GM23338 (cell line): ENCODE results near the gene GNA15. TPM values are rescaled to one million over a fixed set of nuclear protein-coding genes. Genes with fewer than 3 reads are reported as not detected.

Source experiments
- ATAC-seq: fragments of 200-7000 bp; cut with Tn5 transposase; 3 replicates; pipeline ENCODE4 v1.9.1; 2020
- DNase-seq: peaks from one replicate; pipeline ENCODE4 v3.0.0-alpha.2; 2015; ENCODE audit warnings: low spot score
- H2AFZ ChIP-seq: fragments of 200-600 bp; sonication (generic); 2 replicates; pipeline ENCODE4 v1.8.0; 2016; ENCODE audit warnings: antibody characterized with exemption, mild to moderate bottlenecking, moderate library complexity
- H3F3A ChIP-seq: fragments of 200-600 bp; sonication (generic); replicated peaks from 2 replicates; pipeline ENCODE4 v1.8.0; 2017; ENCODE audit warnings: antibody characterized with exemption, mixed run types, low read depth
- H3K27ac ChIP-seq: fragments of 200-600 bp; sonication (generic); 2 replicates; pipeline ENCODE4 v1.6.1; 2016; ENCODE audit warnings: low read depth
- H3K27me3 ChIP-seq: fragments of 200-600 bp; sonication (generic); 2 replicates; pipeline ENCODE4 v1.8.0; 2016; ENCODE audit warnings: mild to moderate bottlenecking, mixed run types, moderate library complexity; ENCODE audit not compliant: insufficient read depth
- H3K36me3 ChIP-seq: fragments of 200-600 bp; sonication (generic); 2 replicates; pipeline ENCODE4 v1.8.0; 2016; ENCODE audit warnings: mild to moderate bottlenecking; ENCODE audit not compliant: insufficient read depth
- H3K4me1 ChIP-seq: fragments of 200-600 bp; sonication (generic); 2 replicates; pipeline ENCODE4 v1.8.0; 2016; ENCODE audit warnings: mild to moderate bottlenecking, moderate library complexity; ENCODE audit not compliant: insufficient read depth
- H3K4me2 ChIP-seq: fragments of 200-600 bp; sonication (generic); 2 replicates; pipeline ENCODE4 v1.7.1; 2017; ENCODE audit warnings: mixed run types
- H3K4me3 ChIP-seq: fragments of 200-600 bp; sonication (generic); 2 replicates; pipeline ENCODE4 v1.6.1; 2016; ENCODE audit warnings: mixed run types
- H3K79me2 ChIP-seq: fragments of 200-600 bp; sonication (generic); replicated peaks from 2 replicates; pipeline ENCODE4 v1.8.0; 2017; ENCODE audit warnings: mild to moderate bottlenecking; ENCODE audit not compliant: insufficient read depth
- H3K9me2 ChIP-seq: fragments of 200-600 bp; sonication (generic); 2 replicates; pipeline ENCODE4 v1.8.0; 2017; ENCODE audit not compliant: insufficient read depth
- H4K20me1 ChIP-seq: fragments of 200-600 bp; sonication (generic); replicated peaks from 2 replicates; pipeline ENCODE4 v1.8.0; 2017; ENCODE audit warnings: mild to moderate bottlenecking; ENCODE audit not compliant: insufficient read depth
- H3K27ac Mint-ChIP-seq: 2 replicates; pipeline ENCODE4 v1.8.0; 2020; ENCODE audit warnings: inconsistent platforms, mild to moderate bottlenecking, moderate library complexity, mixed read lengths
- H3K27me3 Mint-ChIP-seq: 3 replicates; pipeline ENCODE4 v1.8.0; 2022; ENCODE audit warnings: low read depth, mild to moderate bottlenecking, moderate library complexity, mixed read lengths, inconsistent platforms; ENCODE audit not compliant: insufficient read depth, poor library complexity
- H3K36me3 Mint-ChIP-seq: 3 replicates; pipeline ENCODE4 v1.8.0; 2021; ENCODE audit warnings: low read depth, mild to moderate bottlenecking, inconsistent platforms, moderate library complexity, mixed read lengths
- H3K4me1 Mint-ChIP-seq: 3 replicates; pipeline ENCODE4 v1.8.0; 2020; ENCODE audit warnings: mild to moderate bottlenecking, inconsistent platforms, mixed read lengths
- H3K4me3 Mint-ChIP-seq: 3 replicates; pipeline ENCODE4 v1.8.0; 2021; ENCODE audit warnings: moderate library complexity, mild to moderate bottlenecking, inconsistent platforms, mixed read lengths
- H3K9me3 Mint-ChIP-seq: 3 replicates; pipeline ENCODE4 v1.8.0; 2020; ENCODE audit warnings: moderate library complexity, mild to moderate bottlenecking, inconsistent platforms, mixed read lengths
- CREB1 ChIP-seq: fragments of 250-450 bp; sonication (Bioruptor Pico); IDR thresholded peaks from 2 replicates; pipeline ENCODE4 v1.5.0; 2020; ENCODE audit warnings: low read depth, mild to moderate bottlenecking, moderate library complexity
- CTCF ChIP-seq, 2 experiments: fragments of 200-600 bp in 1 of 2; sonication (generic) in 1 of 2; conservative IDR thresholded peaks; 2 replicates each; pipeline versions ENCODE4 v1.5.1 to v1.6.1; 2016 to 2017; ENCODE audit warnings: antibody characterized with exemption in 2 of 2, low read depth in 2 of 2, mild to moderate bottlenecking in 2 of 2, moderate library complexity in 1 of 2
- ETS1 ChIP-seq: IDR thresholded peaks from 2 replicates; pipeline ENCODE4 v1.6.1; 2016; ENCODE audit warnings: antibody characterized with exemption
- EZH2 ChIP-seq: fragments of 200-600 bp; sonication (generic); IDR thresholded peaks from one replicate; pipeline ENCODE4 v1.8.0; 2017; ENCODE audit warnings: antibody characterized with exemption, mild to moderate bottlenecking, low read depth; ENCODE audit not compliant: unreplicated experiment
- EZH2phosphoT487 ChIP-seq: fragments of 200-600 bp; sonication (generic); IDR thresholded peaks from one replicate; pipeline ENCODE4 v1.8.1; 2018; ENCODE audit warnings: antibody characterized with exemption; ENCODE audit not compliant: unreplicated experiment
- JUNB ChIP-seq: IDR thresholded peaks from one replicate; pipeline ENCODE4 v1.6.1; 2016; ENCODE audit warnings: antibody characterized with exemption; ENCODE audit not compliant: unreplicated experiment
- POLR2AphosphoS5 ChIP-seq: IDR thresholded peaks from 2 replicates; pipeline ENCODE4 v1.6.1; 2016; ENCODE audit warnings: antibody characterized with exemption, low read depth
- STAT1 ChIP-seq: IDR thresholded peaks from one replicate; pipeline ENCODE4 v1.6.1; 2016; ENCODE audit warnings: antibody characterized with exemption; ENCODE audit not compliant: unreplicated experiment
- ZNF114 ChIP-seq: fragments of 250-450 bp; sonication (Bioruptor Pico); IDR thresholded peaks from 2 replicates; pipeline ENCODE4 v1.5.0; 2020; ENCODE audit warnings: mild to moderate bottlenecking, moderate library complexity
- ZNF462 ChIP-seq: fragments of 250-450 bp; sonication (Bioruptor Pico); IDR thresholded peaks from 2 replicates; pipeline ENCODE4 v1.5.0; 2020; ENCODE audit warnings: mild to moderate bottlenecking, moderate library complexity
- polyA plus RNA-seq: library from polyadenylated mRNA; unstranded; fragments of >200 nt; fragmentation: Nextera tagmentation; extraction: Ambion mirVana; gene quantifications from 2 replicates; pipeline ENCODE4 v1.2.1, GENCODE V29; 2016
- total RNA-seq: library from RNA; depleted of rRNA; stranded (reverse); fragments of >200 nt; shearing (Covaris generic); gene quantifications from 2 replicates; pipeline ENCODE4 v1.2.3, GENCODE V29; 2014

Gene GNA15
- total and polyA plus RNA-seq, 2 experiments from 2014 or later, result 0.14 to 0.31 TPM

GRCh38 chr19:3152419-3152780 lies 16.6 kb downstream of the GNA15 start (continued):
- TF ChIP-seq ZNF462 (CRISPR knock-in tag), result no peak
- no peak for TF ChIP-seq STAT1
- no peak for TF ChIP-seq EZH2
- TF ChIP-seq EZH2phosphoT487, result no peak
- no peak for TF ChIP-seq POLR2AphosphoS5
- no peak for TF ChIP-seq JUNB

GRCh38 chr19:3153286-3154230 lies 17.7 kb downstream of the GNA15 start:
- Histone ChIP-seq H3F3A (0 out of 2 replicates have a peak, but pooled peaks cover 4% of the 10 kb centered on the region), H2AFZ (no peak overlapping the region), H3K27ac (no peak overlapping the region), H3K4me1 (no peaks in the 10 kb centered on the region), H4K20me1 (no peaks in the 10 kb centered on the region), H3K36me3 (no peaks in the 10 kb centered on the region), H3K27me3 (no peaks in the 10 kb centered on the region), H3K79me2 (no peaks in the 10 kb centered on the region), H3K4me3 (no peak overlapping the region), H3K9me2 (peaks cover 8% of the 10 kb centered on the region; the same call in 1 of the 2 replicates), H3K4me2 (no peak overlapping the region)
- peaks cover 5% of the 10 kb centered on the region; the same call in 2 of the 3 replicates for H3K4me1 Mint-ChIP-seq
- H3K27me3 Mint-ChIP-seq, result peaks cover 9% of the 10 kb centered on the region
- H3K9me3 Mint-ChIP-seq, result no peaks in the 10 kb centered on the region; the same call in 2 of the 3 replicates
- DNase-seq (no peak), ATAC-seq (no peak)
- H3K27ac Mint-ChIP-seq, result no peak overlapping the region
- no peak overlapping the region for H3K4me3 Mint-ChIP-seq
- no peaks in the 10 kb centered on the region for H3K36me3 Mint-ChIP-seq
- no peak for TF ChIP-seq POLR2AphosphoS5
- no peak for TF ChIP-seq ZNF114 (CRISPR knock-in tag)
- TF ChIP-seq ETS1, result no peak
- TF ChIP-seq JUNB, result no peak
- TF ChIP-seq STAT1, result no peak
- TF ChIP-seq CTCF (conservative IDR thresholded peaks at IDR 0.05; ENCODE audit: low read depth in 2 of 2), result no peak
- TF ChIP-seq EZH2, result no peak
- no peak for TF ChIP-seq CREB1 (CRISPR knock-in tag)
